Ovary (tissue), 3 donors: ENCODE measurements around the gene NFILZ.

Experiments
- CTCF ChIP-seq, 3 donors: fragments of 450-650 bp in 2 of 3; fragments of 200-600 bp in 1 of 3; IDR thresholded peaks; one replicate each; pipeline versions ENCODE4 v1.5.1 to v1.8.0; 2016 to 2022; ENCODE audit warnings: antibody characterized with exemption in 3 of 3, mild to moderate bottlenecking in 1 of 3
- EP300 ChIP-seq: sonication (generic); formaldehyde crosslinking; IDR thresholded peaks from one replicate; pipeline ENCODE4 v1.6.1; 2017; ENCODE audit warnings: antibody characterized with exemption
- POLR2A ChIP-seq: fragments of 450-650 bp; IDR thresholded peaks from one replicate; pipeline ENCODE4 v1.6.1; 2017; ENCODE audit warnings: antibody characterized with exemption, mild to moderate bottlenecking, moderate library complexity
- donor health status: DM: no; HTN: no; CAD: no.

DNA sequence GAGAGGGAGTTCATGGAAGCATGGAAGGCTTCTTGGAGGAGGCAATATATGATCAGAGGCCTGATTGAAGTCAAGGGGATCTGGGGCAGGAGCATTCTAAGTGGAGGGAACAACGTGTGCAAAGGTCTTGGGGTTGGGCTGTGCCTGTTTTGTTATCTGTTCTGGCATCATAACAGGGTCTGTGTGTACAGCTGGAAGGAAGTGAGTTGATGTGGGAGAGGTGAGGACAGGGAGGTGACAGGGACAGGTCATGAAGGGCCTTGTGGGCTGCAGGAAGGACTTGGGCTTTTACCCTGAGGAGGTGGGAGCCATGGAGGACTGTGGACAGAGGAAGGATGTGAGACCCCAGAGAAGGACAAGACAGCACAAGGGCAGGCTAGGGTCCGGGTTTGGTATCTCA is 1.2 kb upstream of the NFILZ start:
- TF ChIP-seq CTCF (IDR thresholded peaks at IDR 0.05), result no peak
- no peak for TF ChIP-seq POLR2A
- TF ChIP-seq EP300, result no peak
